ENCODE results near the gene CUEDC2.

The CUEDC2 gene

DNA sequence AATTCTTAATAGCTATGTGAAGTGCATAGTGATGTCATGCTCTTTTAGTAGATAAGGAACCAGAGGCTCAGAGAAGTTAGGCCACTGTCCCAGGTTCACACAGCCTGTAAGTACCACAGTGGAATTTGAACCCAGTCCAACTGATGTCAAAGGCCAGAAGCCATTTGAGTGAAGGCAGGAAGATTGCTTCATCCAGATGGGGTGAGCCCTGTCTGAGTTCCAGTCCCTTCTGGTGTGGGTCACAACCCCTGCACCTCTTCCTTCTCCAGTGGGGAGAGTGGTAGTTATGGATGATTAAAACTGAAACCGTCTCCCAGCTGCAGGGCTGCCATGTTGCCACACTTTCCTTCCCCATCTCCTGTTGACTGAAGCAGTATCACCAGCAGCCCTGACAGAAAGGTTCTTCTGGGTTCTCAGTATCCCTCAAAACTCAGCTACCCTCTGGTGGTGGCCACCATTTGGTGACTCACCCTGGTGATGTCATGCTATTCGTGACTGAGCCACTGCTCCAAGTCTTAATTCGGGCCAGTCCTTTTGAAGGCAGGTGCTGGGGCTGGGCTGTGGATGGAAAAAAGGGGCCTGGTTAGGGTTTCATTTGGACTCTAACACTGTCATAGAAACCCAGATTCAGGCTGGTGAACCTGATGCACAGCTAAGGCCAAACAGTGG lies 20.4 kb upstream of the CUEDC2 start:
- no peak for TF ChIP-seq ZFX (IDR thresholded peaks at IDR 0.05; ENCODE audit: borderline replicate concordance)
- TF ChIP-seq, protein P1, sequence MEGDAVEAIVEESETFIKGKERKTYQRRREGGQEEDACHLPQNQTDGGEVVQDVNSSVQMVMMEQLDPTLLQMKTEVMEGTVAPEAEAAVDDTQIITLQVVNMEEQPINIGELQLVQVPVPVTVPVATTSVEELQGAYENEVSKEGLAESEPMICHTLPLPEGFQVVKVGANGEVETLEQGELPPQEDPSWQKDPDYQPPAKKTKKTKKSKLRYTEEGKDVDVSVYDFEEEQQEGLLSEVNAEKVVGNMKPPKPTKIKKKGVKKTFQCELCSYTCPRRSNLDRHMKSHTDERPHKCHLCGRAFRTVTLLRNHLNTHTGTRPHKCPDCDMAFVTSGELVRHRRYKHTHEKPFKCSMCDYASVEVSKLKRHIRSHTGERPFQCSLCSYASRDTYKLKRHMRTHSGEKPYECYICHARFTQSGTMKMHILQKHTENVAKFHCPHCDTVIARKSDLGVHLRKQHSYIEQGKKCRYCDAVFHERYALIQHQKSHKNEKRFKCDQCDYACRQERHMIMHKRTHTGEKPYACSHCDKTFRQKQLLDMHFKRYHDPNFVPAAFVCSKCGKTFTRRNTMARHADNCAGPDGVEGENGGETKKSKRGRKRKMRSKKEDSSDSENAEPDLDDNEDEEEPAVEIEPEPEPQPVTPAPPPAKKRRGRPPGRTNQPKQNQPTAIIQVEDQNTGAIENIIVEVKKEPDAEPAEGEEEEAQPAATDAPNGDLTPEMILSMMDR (IDR thresholded peaks at IDR 0.05): no peak
- H3K27ac ChIP-seq: peak overlapping the region; percentile 41

DNA sequence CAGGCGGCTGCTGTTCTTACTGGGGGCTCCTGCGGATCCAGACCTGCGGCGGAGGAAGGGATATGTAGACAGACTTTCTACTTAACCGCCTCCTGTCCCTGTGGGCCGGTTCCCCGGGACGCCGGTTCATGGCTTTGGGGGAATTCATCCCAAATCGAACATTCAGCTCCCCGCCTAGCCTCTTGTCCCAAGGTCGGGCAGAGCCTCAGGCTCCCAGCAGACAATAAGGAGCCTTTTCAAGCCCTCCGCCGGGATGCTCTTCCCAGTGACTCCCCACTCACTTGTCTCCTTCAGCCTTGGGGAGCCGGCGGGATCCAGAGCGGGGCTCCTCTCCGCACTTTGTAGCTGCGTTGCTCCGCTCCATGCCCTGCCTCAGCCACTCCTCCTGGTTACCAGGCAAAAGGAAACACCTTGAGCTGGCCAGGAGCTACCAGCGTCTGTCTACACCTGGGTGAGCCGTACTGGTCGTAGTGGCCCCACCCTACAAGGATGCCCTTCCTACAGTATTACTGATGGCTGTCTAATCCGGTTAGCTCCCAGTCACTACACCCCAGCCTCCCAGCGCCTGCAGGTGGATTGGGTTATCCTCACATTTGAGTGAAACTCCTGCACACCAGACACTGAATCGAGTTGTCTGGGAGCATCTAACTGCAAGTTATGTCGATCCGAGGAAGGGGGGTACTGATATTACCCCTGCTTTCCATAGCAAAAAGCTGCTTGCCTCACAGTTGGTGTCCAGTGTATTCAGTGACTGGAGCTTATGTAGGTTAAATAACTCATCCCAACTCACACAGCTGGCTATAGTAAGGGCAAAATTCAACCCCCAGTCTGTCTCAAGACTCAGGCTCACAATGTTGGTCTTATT lies 19.0 kb upstream of the CUEDC2 start, which contains the start of gene C10orf95:
Gene C10orf95, minus strand, starts transcription at position 439 of the 865 bp plus-strand sequence. CDS start 450 bp downstream, outside the sequence.
- no peak for TF ChIP-seq ZFX (IDR thresholded peaks at IDR 0.05; ENCODE audit: borderline replicate concordance)
- TF ChIP-seq, protein P1 (IDR thresholded peaks at IDR 0.05): no peak
- peak within 1 kb of the TSS; percentile 97 for H3K27ac ChIP-seq

DNA sequence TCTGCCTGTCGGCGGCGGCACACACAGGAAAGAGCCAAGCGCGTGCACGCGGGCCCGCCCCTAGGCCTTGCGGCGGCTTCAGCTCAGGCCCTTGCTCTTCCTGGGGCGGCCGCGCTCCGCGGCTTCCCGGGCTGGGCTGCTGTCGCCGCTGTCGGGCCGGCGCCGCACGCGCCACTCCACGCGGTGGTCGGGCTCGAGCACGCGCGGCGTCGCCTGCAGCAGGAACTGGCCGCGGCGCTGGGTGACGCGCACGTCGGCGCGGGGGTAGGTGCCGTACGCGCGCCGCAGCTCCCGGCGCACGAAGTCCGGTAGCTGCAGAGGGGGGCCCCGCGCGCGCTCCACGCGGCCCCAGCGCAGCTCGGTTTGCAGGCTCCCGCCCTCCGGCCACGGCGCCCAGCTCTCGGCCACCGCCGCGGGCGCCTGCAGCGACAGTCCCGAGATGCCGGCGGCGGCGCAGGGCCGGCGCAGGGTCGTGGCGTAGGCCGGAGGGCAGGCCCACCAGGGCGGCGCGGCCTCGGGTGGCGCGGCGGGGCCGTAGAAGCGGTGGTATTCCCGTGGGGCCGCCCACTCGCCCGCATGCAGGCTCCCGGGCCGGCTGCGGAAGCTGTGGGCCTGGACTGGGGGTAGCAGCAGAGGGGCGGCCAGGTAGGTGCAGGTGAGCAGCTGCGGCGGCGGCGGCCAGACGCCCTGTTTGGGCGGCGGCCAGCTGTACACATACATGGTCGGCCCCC lies 18.2 kb upstream of the CUEDC2 start:
- peak overlapping the region; percentile 97 for H3K27ac ChIP-seq

DNA sequence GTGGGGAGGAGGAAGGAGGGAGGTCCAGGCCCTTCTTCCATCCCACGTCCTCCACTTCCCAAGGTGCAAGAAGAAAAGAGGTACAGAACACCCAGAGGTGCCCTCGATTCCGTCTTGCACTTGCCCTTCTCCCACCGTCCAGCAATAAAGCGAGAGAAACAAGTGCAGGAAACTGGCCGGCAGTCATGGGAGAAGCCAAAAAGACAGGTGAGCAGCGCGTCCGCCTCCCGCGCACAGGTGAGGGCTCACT lies 17.7 kb upstream of the CUEDC2 start:
- TF ChIP-seq, protein P1 (IDR thresholded peaks at IDR 0.05): no peak
- TF ChIP-seq ZFX (IDR thresholded peaks at IDR 0.05; ENCODE audit: borderline replicate concordance): no peak
- H3K27ac ChIP-seq: peak overlapping the region; percentile 97

More for the DNA sequence above, 18.2 kb upstream of the CUEDC2 start:
- no peak for TF ChIP-seq ZFX (IDR thresholded peaks at IDR 0.05; ENCODE audit: borderline replicate concordance)
- TF ChIP-seq, protein P1 (IDR thresholded peaks at IDR 0.05): no peak

DNA sequence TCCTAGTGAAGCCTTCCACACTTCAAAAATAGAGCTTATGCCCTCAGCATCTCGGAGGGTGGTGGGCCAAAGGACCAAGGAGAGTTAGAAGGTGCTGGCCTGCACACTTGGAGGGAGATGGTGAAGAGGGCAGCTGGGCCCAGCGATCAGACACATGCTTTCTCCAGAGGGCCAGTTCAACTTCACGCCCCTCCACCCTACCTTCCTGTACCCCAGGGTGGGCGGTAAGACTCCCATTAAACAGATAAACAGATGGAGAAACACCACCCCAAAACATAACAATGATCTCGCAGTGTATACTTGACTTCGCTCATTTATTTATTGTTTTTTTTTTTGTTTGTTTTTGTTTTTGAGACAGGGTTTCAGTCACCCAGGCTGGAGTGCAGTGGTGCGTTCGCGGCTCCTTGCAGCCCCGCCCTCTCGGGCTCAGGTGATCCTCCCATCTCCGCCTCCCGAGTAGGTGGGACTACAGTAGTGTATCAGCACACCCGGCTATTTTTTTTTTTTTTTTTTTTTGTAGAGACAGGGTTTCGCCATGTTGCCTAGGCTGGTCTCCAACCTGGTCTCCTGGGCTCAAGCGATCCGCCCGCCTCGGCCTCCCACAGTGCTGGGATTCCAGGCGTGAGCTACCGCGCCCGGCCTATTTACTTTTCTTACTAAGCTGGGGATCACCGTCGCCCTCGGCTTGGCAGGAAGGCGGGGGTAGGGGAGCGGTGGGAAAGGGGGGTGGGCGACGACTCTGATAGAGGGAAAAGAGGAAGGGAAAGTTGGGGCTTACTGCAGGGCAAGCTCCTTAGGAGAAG lies 17.1 kb upstream of the CUEDC2 start:
- H3K27ac ChIP-seq: peak overlapping the region; percentile 97
- no peak for TF ChIP-seq ZFX (IDR thresholded peaks at IDR 0.05; ENCODE audit: borderline replicate concordance)
- TF ChIP-seq, protein P1 (IDR thresholded peaks at IDR 0.05): no peak

DNA sequence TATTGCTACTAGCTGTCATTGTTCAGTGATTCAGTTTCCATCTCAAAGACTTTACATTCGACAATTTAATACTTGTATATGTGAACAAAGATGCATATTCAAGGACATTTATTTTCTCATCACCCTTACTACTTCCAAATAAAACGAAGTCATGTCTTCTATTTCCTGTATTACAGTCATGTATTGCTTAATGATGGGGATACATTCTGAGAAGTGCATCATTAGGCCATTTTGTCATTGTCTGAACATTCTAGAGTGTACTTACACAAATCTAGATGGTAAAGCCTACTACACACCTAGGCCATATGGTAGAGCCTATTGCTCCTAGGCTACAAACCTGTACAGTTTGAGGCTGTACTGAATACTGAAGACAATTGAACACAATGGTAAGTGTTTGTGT lies 12.5 kb upstream of the CUEDC2 start:
- TF ChIP-seq ZFX (IDR thresholded peaks at IDR 0.05; ENCODE audit: borderline replicate concordance): no peak
- TF ChIP-seq, protein P1 (IDR thresholded peaks at IDR 0.05): no peak
- no peak overlapping the region for H3K27ac ChIP-seq

Measured in 22Rv1 (cell line).